ENCODE measurements around the gene USP28. TPM values are rescaled to one million over a fixed set of nuclear protein-coding genes. Genes with fewer than 3 reads are reported as not detected.

USP28 gene
- total RNA-seq, 1 experiment from 2014 or later, result 23.7 TPM

GRCh38 chr11:113906516-113906915, 31.1 kb upstream of the USP28 start:
- H3K36me3 ChIP-seq (ENCODE audit: insufficient read depth, low read length, poor library complexity, severe bottlenecking), result no peaks in the 10 kb centered on the region
- no peak overlapping the region for H3K4me3 ChIP-seq (ENCODE audit: low read depth, low read length, poor library complexity, severe bottlenecking)
- H3K27me3 ChIP-seq (replicated peaks; ENCODE audit: insufficient read depth, low read depth, low read length, poor library complexity), result peaks cover 24% of the 10 kb centered on the region
- intact Hi-C loops (cut with micrococcal nuclease; ENCODE audit: unreplicated experiment), result no loop called here
- no TSS peak for BruUV-seq (replicated peaks)
- H3K9me3 ChIP-seq (ENCODE audit: low read depth, low read length, poor library complexity, severe bottlenecking), result no peaks in the 10 kb centered on the region
- TF ChIP-seq EZH2 (IDR thresholded peaks at IDR 0.05; ENCODE audit: borderline replicate concordance, low read depth, low read length, poor library complexity, severe bottlenecking), result no peak
- TF ChIP-seq CTCF (conservative IDR thresholded peaks at IDR 0.05; ENCODE audit: low read depth, low read length), result no peak
- H3K27ac ChIP-seq (ENCODE audit: low read depth, low read length, poor library complexity, severe bottlenecking), result no peak overlapping the region
- ChIA-PET CTCF (interaction anchor here (1.3 to 2.7 kb wide), 2 partner anchors 10 to 354 kb away, joined by 9 to 10 read pairs; no protein-coding TSS in a partner anchor), POLR2A (ENCODE audit: low non-redundant PET) (interaction anchor here (0.6 kb wide), 1 partner anchor 350 kb away, joined by 3 read pairs; no protein-coding TSS in a partner anchor)
- H3K4me1 ChIP-seq (ENCODE audit: insufficient read depth, low read length, poor library complexity, severe bottlenecking), result peaks cover 43% of the 10 kb centered on the region
- no peak for DNase-seq (ENCODE audit: low spot score)

- intact Hi-C loops (cut with micrococcal nuclease; ENCODE audit: unreplicated experiment), result no loop called here
- BruUV-seq (replicated peaks), result no TSS peak
- no peak overlapping the region for H3K4me3 ChIP-seq (ENCODE audit: low read depth, low read length, poor library complexity, severe bottlenecking)
These were observed 30.7 kb upstream of the USP28 start for GRCh38 chr11:113906038-113906437.

GRCh38 chr11:113904379-113905101, 29.2 kb upstream of the USP28 start, which contains the start of gene HTR3B:
Gene HTR3B (plus strand): TSS chr11:113904796. CDS start chr11:113904934, 138 bp downstream.
- intact Hi-C loops (cut with micrococcal nuclease; ENCODE audit: unreplicated experiment), result no loop called here
- peak; percentile 78 for DNase-seq (ENCODE audit: low spot score)
- H3K9me3 ChIP-seq (ENCODE audit: low read depth, low read length, poor library complexity, severe bottlenecking), result no peaks in the 10 kb centered on the region
- no TSS peak for BruUV-seq (replicated peaks)
- H3K27ac ChIP-seq (ENCODE audit: low read depth, low read length, poor library complexity, severe bottlenecking), result no peak within 1 kb of the TSS
- ChIA-PET POLR2A (ENCODE audit: low non-redundant PET) (no interaction called here), CTCF (interaction anchor here (0.9 kb wide), 1 partner anchor 8 kb away, joined by 5 read pairs; no protein-coding TSS in a partner anchor)
- H3K27me3 ChIP-seq (replicated peaks; ENCODE audit: insufficient read depth, low read depth, low read length, poor library complexity), result peaks cover 22% of the 10 kb centered on the region
- no peak for TF ChIP-seq EZH2 (IDR thresholded peaks at IDR 0.05; ENCODE audit: borderline replicate concordance, low read depth, low read length, poor library complexity, severe bottlenecking)
- no peak for TF ChIP-seq CTCF (conservative IDR thresholded peaks at IDR 0.05; ENCODE audit: low read depth, low read length)
- H3K36me3 ChIP-seq (ENCODE audit: insufficient read depth, low read length, poor library complexity, severe bottlenecking), result no peaks in the 10 kb centered on the region
- H3K4me1 ChIP-seq (ENCODE audit: insufficient read depth, low read length, poor library complexity, severe bottlenecking), result peaks cover 43% of the 10 kb centered on the region
- no peak within 1 kb of the TSS for H3K4me3 ChIP-seq (ENCODE audit: low read depth, low read length, poor library complexity, severe bottlenecking)

More at GRCh38 chr11:113906038-113906437, 30.7 kb upstream of the USP28 start:
- H3K36me3 ChIP-seq (ENCODE audit: insufficient read depth, low read length, poor library complexity, severe bottlenecking), result no peaks in the 10 kb centered on the region
- POLR2A ChIA-PET (ENCODE audit: low non-redundant PET), result no interaction called here
- TF ChIP-seq EZH2 (IDR thresholded peaks at IDR 0.05; ENCODE audit: borderline replicate concordance, low read depth, low read length, poor library complexity, severe bottlenecking) (no peak), CTCF (conservative IDR thresholded peaks at IDR 0.05; ENCODE audit: low read depth, low read length) (peak; percentile 55)
- H3K27me3 ChIP-seq (replicated peaks; ENCODE audit: insufficient read depth, low read depth, low read length, poor library complexity), result peaks cover 24% of the 10 kb centered on the region
- H3K9me3 ChIP-seq (ENCODE audit: low read depth, low read length, poor library complexity, severe bottlenecking), result no peaks in the 10 kb centered on the region
- no peak overlapping the region for H3K27ac ChIP-seq (ENCODE audit: low read depth, low read length, poor library complexity, severe bottlenecking)
- peaks cover 43% of the 10 kb centered on the region for H3K4me1 ChIP-seq (ENCODE audit: insufficient read depth, low read length, poor library complexity, severe bottlenecking)
- CTCF ChIA-PET, result interaction anchor here (0.6 to 2.7 kb wide), 3 partner anchors 10 to 355 kb away, joined by 3 to 10 read pairs (median 9); no protein-coding TSS in a partner anchor
- peak; percentile 64 for DNase-seq (ENCODE audit: low spot score)
